Stimulated activated CD4-positive, alpha-beta T cell treated with anti-CD3 and anti-CD28 coated beads, Interleukin-12 subunit alpha, Interleukin-12 subunit beta, amount 100 ng/mL, for 24 hours (primary cell): ENCODE results near the gene FBXW4.
"Not testable (repeated sequence)": the region's sequence is repeated elsewhere in the genome, so short reads cannot be mapped to it uniquely, and the experiment has no call there.

Experiments used
- DNase-seq, 2 experiments: peaks; one replicate each; pipeline ENCODE4 v3.0.0-alpha.2; 2020; ENCODE audit warnings: low read depth in 2 of 2

Gene FBXW4

GRCh38 chr10:101617102-101617823 is 77.7 kb downstream of the FBXW4 start:
- no peak for DNase-seq

- DNase-seq = no peak
Measured at GRCh38 chr10:101616415-101617101, 78.4 kb downstream of the FBXW4 start.

GRCh38 chr10:101615525-101616116 is 79.3 kb downstream of the FBXW4 start:
- no peak for DNase-seq

- DNase-seq = no peak
Measured at GRCh38 chr10:101614663-101615524, 80.1 kb downstream of the FBXW4 start.

- no peak for DNase-seq
Measured at GRCh38 chr10:101613646-101614045, 81.3 kb downstream of the FBXW4 start.

GRCh38 chr10:101612872-101613271 is 82.1 kb downstream of the FBXW4 start:
- no peak for DNase-seq

- no peak for DNase-seq
Measured at GRCh38 chr10:101612086-101612485, 82.9 kb downstream of the FBXW4 start.

GRCh38 chr10:101611096-101611905 is 83.7 kb downstream of the FBXW4 start:
- no peak for DNase-seq

- DNase-seq = no peak
Measured at GRCh38 chr10:101609481-101609880, 85.5 kb downstream of the FBXW4 start.

GRCh38 chr10:101607124-101607523 is 87.8 kb downstream of the FBXW4 start:
- no peak for DNase-seq

GRCh38 chr10:101602761-101603398 is 92.1 kb downstream of the FBXW4 start:
- peak; percentile 39 to 72 for DNase-seq

- no peak for DNase-seq
Measured at GRCh38 chr10:101601541-101601940, 93.4 kb downstream of the FBXW4 start.

GRCh38 chr10:101597091-101597900 is 97.7 kb downstream of the FBXW4 start:
- DNase-seq = no peak

- no peak for DNase-seq
Measured at GRCh38 chr10:101595591-101596433, 99.2 kb downstream of the FBXW4 start.

GRCh38 chr10:101593331-101593730 is 101.6 kb downstream of the FBXW4 start:
- not testable (repeated sequence) for DNase-seq

GRCh38 chr10:101588879-101589278 is 106.1 kb downstream of the FBXW4 start:
- DNase-seq = no peak

- peak; percentile 84 to 93 for DNase-seq
Measured at GRCh38 chr10:101587725-101588653, 107.0 kb downstream of the FBXW4 start, which contains the start of the genes DPCD and POLL. Gene DPCD (plus strand): TSS chr10:101588321. CDS start chr10:101588337, 16 bp downstream. Gene POLL (minus strand): TSS chr10:101588257. CDS start chr10:101587360, 897 bp downstream.
